GM12801 (cell line): ENCODE data around the gene PKNOX1.

Source experiments
- TF ChIP-seq, protein P1 (sequence below): IDR thresholded peaks from one replicate; pipeline ENCODE4 v1.5.1; 2011; ENCODE audit warnings: control low read depth; ENCODE audit not compliant: insufficient read length; ENCODE audit errors: extremely low read depth

The PKNOX1 gene, protein sequence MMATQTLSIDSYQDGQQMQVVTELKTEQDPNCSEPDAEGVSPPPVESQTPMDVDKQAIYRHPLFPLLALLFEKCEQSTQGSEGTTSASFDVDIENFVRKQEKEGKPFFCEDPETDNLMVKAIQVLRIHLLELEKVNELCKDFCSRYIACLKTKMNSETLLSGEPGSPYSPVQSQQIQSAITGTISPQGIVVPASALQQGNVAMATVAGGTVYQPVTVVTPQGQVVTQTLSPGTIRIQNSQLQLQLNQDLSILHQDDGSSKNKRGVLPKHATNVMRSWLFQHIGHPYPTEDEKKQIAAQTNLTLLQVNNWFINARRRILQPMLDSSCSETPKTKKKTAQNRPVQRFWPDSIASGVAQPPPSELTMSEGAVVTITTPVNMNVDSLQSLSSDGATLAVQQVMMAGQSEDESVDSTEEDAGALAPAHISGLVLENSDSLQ

DNA sequence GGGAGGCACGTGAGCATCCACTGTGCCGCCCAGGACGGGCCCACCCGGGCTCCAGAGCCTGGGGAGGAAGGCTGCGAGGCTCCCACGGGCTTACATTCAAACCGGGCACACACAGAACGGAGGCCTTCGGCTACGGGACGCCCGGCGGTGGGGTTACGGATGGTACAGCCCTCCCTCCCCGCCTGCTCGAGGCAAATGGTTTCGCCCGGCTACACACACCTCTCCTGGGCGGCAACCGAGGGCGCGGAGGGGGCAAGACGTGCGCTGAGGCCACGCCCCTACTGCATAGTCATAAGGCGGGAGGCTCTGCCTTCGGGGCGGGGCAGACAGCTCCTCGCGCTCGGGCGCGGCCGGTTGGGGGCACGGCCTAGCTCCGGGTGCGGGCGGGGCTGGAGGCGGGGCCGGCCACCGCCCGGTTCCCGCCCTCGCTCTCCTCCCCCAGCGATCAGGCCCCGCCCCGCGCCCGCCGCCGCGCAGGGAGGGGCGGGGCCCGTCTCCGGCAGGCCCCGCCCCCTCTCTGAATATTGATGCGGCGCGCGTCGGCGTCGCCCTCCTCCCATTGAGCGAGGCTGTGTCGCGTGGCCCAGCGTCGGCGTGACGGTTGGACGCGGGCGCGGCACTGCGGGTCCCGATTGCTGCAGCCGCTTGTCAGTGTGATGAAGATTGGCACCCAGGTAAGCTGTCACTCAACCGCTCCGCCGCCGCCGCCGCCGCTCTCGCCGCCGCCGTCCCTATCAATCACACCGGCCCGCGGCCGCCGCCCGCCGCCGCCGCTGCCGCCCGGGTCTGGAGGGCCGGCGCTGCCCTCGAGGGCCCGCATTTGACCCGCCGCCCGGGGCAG, at the start of gene PKNOX1:
Gene PKNOX1, plus strand, starts transcription at position 572 of the 841 bp plus-strand sequence. CDS start 29,820 bp downstream, outside the sequence.
- TF ChIP-seq, protein P1, sequence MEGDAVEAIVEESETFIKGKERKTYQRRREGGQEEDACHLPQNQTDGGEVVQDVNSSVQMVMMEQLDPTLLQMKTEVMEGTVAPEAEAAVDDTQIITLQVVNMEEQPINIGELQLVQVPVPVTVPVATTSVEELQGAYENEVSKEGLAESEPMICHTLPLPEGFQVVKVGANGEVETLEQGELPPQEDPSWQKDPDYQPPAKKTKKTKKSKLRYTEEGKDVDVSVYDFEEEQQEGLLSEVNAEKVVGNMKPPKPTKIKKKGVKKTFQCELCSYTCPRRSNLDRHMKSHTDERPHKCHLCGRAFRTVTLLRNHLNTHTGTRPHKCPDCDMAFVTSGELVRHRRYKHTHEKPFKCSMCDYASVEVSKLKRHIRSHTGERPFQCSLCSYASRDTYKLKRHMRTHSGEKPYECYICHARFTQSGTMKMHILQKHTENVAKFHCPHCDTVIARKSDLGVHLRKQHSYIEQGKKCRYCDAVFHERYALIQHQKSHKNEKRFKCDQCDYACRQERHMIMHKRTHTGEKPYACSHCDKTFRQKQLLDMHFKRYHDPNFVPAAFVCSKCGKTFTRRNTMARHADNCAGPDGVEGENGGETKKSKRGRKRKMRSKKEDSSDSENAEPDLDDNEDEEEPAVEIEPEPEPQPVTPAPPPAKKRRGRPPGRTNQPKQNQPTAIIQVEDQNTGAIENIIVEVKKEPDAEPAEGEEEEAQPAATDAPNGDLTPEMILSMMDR, result no peak

DNA sequence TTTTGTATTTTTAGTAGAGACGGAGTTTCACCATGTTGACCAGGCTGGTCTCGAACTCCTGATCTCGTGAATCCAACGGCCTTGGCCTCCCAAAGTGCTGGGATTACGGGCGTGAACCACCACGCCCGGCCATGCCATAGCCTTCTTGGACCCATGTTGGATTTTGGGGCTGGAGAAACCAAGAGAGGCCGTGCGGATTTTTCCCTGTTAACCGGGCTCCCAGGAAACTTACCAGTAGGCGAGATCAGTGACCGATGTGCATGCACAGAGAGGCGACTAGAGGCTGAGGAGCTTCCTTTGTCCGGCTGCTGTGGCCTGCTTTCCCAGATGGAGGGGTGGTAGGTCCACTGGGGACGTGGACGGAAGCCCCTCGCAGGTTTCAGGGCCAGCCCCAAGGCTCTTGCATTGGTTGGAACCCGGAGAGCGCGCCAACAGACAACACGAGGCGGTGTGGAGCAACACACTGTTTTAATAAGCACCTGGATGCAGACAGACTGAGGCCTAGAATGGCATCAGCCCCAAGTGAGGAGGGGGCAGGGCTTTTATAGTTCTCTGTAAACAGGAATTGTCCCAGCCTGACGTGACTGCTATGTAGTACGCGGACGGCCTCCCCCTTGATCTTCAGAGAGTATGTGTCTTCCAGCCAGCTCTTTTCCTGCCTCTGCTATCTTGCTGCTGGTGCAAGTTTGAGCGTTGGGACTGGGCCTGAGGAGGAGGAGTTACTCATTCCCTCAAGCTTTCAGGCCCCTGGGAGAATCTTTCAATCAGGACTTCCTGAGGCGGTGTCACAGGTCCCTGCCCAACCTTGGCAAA, 49.0 kb upstream of the PKNOX1 start, which contains the start of gene ERVH48-1:
Gene ERVH48-1, minus strand, starts transcription at position 517 of the 813 bp plus-strand sequence. CDS start 6,624 bp downstream, outside the sequence.
- TF ChIP-seq, protein P1, result no peak

DNA sequence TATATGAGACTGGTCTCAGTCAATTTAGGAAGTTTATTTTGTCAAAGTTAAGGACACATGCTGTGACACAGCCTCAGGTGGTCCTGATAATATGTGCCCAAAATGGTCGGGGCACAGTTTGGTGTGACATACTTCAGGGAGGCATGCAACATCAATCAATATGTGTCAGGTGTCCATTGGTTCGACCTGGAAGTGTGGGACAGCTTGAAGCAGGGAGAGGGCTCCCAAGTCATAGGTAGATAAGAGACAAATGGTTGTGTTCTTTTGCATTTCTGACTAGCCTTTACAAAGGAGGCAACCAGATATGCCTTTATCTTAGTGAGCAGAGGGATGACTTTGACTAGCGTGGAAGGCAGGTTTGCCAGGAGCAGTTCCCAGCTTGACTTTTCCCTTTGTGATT, 44.4 kb upstream of the PKNOX1 start:
- TF ChIP-seq, protein P1, result no peak

DNA sequence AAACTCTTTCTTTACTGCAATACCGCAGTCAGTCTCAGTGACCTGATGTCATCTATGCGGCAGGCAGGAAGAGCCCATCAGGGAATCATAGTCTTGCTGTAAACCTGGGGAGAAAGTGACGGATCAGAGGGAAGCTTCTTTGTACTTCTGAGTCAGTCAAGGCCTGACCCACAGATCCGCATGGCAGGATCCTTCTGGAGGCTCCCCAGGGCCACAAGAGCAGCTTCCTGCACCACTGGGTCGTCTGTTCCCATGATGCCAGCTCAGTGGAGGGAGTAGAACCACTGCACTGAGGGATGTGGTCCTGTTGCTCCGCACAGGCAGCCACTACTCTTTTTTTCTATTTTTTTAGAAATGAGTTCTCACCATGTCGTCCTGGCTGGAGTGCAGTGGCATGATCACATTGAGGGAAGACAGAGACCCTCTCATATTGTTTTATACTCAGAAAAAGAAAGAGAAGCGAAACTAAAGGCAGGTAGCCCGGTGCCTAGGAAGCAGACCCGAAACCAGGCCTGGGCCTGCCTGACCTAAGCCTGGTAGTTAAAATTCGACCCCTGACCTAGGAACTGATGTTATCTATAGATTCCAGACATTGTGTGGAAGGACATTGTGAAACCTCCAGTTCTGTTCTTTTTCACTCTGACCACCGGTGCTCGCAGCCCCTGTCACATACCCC, 42.7 kb upstream of the PKNOX1 start:
- TF ChIP-seq, protein P1, result no peak

DNA sequence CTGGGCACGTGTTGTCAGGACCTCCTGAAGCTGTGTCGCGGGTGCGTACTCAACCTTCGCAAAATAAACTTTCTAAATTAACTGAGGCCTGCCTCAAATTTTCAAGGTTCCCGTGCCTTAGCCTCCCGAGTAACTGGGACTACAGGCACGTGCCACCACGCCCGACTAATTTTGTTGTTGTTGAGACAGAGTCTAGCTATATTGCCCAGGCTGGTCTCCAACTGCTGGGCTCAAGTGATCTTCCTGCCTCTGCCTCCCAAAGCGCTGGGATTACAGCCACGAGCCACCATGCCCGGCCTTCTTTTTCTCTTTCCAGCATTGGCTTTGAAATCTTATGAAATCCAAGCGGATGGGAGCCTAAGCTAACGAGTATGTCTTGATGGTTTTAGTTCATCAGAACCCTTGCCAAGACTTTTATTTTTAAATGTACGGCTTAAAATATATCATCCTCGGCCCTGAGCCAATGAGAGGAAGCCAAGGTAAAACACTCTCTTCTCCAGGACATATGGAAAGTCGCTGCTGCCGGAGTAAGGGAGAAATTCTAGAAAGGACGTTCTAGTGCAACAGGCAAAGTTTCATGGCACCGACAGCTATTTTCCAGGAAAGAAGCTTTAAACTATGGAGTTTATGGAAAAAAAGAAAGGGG, 36.3 kb upstream of the PKNOX1 start:
- TF ChIP-seq, protein P1, result no peak

DNA sequence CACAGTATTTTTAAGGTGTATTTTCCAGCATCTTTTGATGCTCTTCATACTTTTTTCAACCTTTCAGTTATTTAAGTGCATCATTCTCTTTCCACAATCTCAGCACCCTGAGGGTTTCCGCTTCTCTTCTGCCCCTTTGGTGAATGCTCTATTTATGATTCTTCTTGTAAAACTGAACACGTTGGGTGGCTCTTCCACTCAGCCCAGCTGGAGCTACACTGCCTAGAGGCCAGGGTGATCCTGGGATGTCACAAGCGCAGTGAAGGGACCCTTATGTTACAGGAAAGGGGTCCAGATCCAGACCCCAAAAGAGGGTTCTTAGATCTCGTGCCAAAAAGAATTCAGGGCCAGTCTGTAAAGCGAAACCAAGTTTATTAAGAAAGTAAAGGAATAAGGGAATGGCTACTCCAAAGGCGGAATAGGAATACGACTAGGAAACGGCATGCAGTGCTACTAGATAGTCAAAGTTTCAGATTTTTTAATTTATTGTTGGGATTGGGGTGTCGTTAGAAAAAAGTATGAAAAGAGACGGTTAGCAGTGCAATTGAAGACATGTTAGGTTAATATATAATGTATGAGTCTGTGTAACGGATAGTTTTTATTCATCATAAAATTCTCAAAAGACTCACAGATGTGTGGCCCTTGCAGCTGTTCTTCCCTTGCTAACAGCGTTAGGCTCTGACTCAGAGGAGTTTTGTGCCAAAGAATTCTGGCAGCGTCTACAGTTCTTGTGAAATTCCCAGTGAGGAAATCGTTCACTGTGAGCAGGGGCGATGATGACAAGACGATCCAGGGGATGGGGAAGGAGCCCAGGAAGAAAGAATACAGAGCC, 34.6 kb upstream of the PKNOX1 start:
- TF ChIP-seq, protein P1, result no peak
